H1 (cell line): ENCODE results near the gene GABPB2. TPM values are rescaled to one million over a fixed set of nuclear protein-coding genes. Genes with fewer than 3 reads are reported as not detected.

Experiments
- ZNF274 ChIP-seq: IDR thresholded peaks from 2 replicates; pipeline ENCODE4 v1.7.0; 2012; ENCODE audit warnings: low read length, borderline replicate concordance; ENCODE audit errors: extremely low read depth
- polyA plus RNA-seq, 7 experiments: library from polyadenylated mRNA; depleted of rRNA in 3 of 7; stranded (reverse) in 5 of 7; unstranded in 2 of 7; fragments of >200 nt in 5 of 7; fragments of 200-250 nt in 2 of 7; gene quantifications; 1 replicate in 5 of 7; 2 replicates in 1 of 7; 4 replicates in 1 of 7; pipeline versions ENCODE4 v1.2.1 to v1.2.3, GENCODE V29; 2011 to 2013; ENCODE audit warnings: missing spikeins in 2 of 7, mixed read lengths in 2 of 7
- total RNA-seq: library from RNA; stranded (reverse); fragmentation: NEBNext Ultra II Directional; extraction: Animal tissue kit (Norgen Biotek cat#: 25700); gene quantifications from 2 replicates; pipeline ENCODE4 v1.2.1, GENCODE V29; 2021

Gene GABPB2
- total and polyA plus RNA-seq, 2 of the 8 experiments (the other 6 are each of a cell fraction or from before 2014, with no cell fraction given) = 1.8 to 2.4 TPM

DNA sequence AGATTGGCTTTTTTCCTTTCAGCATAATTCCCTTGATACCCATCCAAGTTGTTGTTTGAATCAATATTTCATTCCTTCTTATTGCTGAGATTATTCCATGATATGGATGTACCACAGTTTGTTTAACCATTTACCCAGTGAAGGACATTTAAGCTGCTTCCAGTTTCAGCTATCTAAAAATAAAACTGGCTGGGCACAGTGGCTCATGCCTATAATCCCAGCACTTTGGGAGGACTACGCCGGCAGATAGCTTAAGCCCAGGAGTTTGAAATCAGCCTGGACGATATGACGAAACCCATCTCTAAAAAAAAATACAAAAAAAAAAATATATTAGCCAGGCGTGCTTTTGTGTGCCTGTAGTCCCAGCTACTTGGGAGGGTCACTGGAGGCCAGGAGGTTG, 43.3 kb downstream of the GABPB2 start (continued):
- TF ChIP-seq ZNF274 = no peak
